ENCODE measurements around the gene LAMC1.

- TF ChIP-seq NFE2L2 (IDR thresholded peaks at IDR 0.05; ENCODE audit: low read depth, low read length) (no peak), CTCF (conservative IDR thresholded peaks at IDR 0.05; ENCODE audit: low read depth, low read length) (no peak), POLR2A (IDR thresholded peaks at IDR 0.05; ENCODE audit: low read depth, low read length) (0 out of 2 replicates have a peak, but pooled peaks have one; percentile 18), CEBPB (IDR thresholded peaks at IDR 0.05; ENCODE audit: low read depth, low read length) (peak; percentile 82), BHLHE40 (IDR thresholded peaks at IDR 0.05; ENCODE audit: low read depth, low read length) (no peak), SMC3 (IDR thresholded peaks at IDR 0.05; ENCODE audit: low read depth, low read length) (no peak), MAZ (IDR thresholded peaks at IDR 0.05; ENCODE audit: borderline replicate concordance, low read depth, low read length) (no peak), MXI1 (IDR thresholded peaks at IDR 0.05; ENCODE audit: borderline replicate concordance, low read depth, low read length) (no peak), RAD21 (IDR thresholded peaks at IDR 0.05; ENCODE audit: low read length) (no peak), USF2 (IDR thresholded peaks at IDR 0.05; ENCODE audit: low read depth, low read length) (no peak), FOS (IDR thresholded peaks at IDR 0.05; ENCODE audit: low read depth, low read length) (no peak), MAFK (IDR thresholded peaks at IDR 0.05; ENCODE audit: low read depth, low read length) (no peak)
Observed at GRCh38 chr1:183030053-183030452, 6.8 kb downstream of the LAMC1 start.

All from IMR-90 (cell line).